CD4-positive, alpha-beta T cell (primary cell): ENCODE data around the gene ATL1. TPM values are rescaled to one million over a fixed set of nuclear protein-coding genes. Genes with fewer than 3 reads are reported as not detected.
A peak's percentile ranks its signal among the peaks of the same experiment; 100 is the strongest.

ENCODE experiments used
- ATAC-seq: fragments of 200-7000 bp; cut with Tn5 transposase; one replicate; pipeline ENCODE4 v1.10.0; 2022; ENCODE audit warnings: mild to moderate bottlenecking; ENCODE audit not compliant: poor library complexity
- CTCF ChIA-PET: fragments of 350-600 bp; sonication (Branson Sonifier 250); formaldehyde crosslinking; loops from one replicate; lab custom pipeline; 2021; ENCODE audit warnings: antibody characterized with exemption, inconsistent platforms; lab: Charles Lee
- POLR2A ChIA-PET: fragments of 350-600 bp; sonication (Branson Sonifier 250); formaldehyde crosslinking; loops from one replicate; lab custom pipeline; 2021; ENCODE audit warnings: antibody characterized with exemption, inconsistent platforms; lab: Charles Lee
- DNase-seq, 14 experiments: peaks; one replicate each; pipeline ENCODE4 v3.0.0-alpha.2; 2013 to 2020; ENCODE audit warnings: mixed read lengths in 2 of 14
- H3K27ac ChIP-seq, 2 donors: one replicate each; pipeline versions ENCODE4 v1.5.1 to v1.7.0; 2013; ENCODE audit warnings: low read length in 2 of 2, low read depth in 1 of 2, mild to moderate bottlenecking in 1 of 2
- H3K27me3 ChIP-seq, 2 experiments: 1 replicate in 1 of 2; 2 replicates in 1 of 2; pipeline versions ENCODE4 v1.6.1 to v1.7.0; 2013; ENCODE audit warnings: low read length in 2 of 2, control low read depth in 1 of 2, mild to moderate bottlenecking in 1 of 2, moderate library complexity in 1 of 2; ENCODE audit not compliant: insufficient read depth in 2 of 2, control insufficient read depth in 1 of 2
- H3K36me3 ChIP-seq: one replicate; pipeline ENCODE4 v1.6.1; 2013; ENCODE audit warnings: low read length, control low read depth; ENCODE audit not compliant: insufficient read depth
- H3K4me1 ChIP-seq: one replicate; pipeline ENCODE4 v1.6.1; 2013; ENCODE audit warnings: low read length, control low read depth; ENCODE audit not compliant: insufficient read depth
- H3K4me3 ChIP-seq: one replicate; pipeline ENCODE4 v1.5.1; 2013; ENCODE audit warnings: mild to moderate bottlenecking, low read length, moderate library complexity
- H3K9me3 ChIP-seq, 2 experiments: 1 replicate in 1 of 2; 2 replicates in 1 of 2; pipeline versions ENCODE4 v1.6.1 to v1.7.0; 2013; ENCODE audit warnings: low read length in 2 of 2, mild to moderate bottlenecking in 2 of 2, control low read depth in 1 of 2, moderate library complexity in 1 of 2; ENCODE audit not compliant: control insufficient read depth in 1 of 2, insufficient read depth in 1 of 2
- H3K27ac Mint-ChIP-seq: one replicate; pipeline ENCODE4 v1.8.0; 2020; ENCODE audit warnings: mixed read lengths
- H3K27me3 Mint-ChIP-seq: one replicate; pipeline ENCODE4 v1.8.0; 2021; ENCODE audit warnings: mixed read lengths
- H3K36me3 Mint-ChIP-seq: one replicate; pipeline ENCODE4 v1.8.0; 2021; ENCODE audit warnings: low read depth, mixed read lengths
- H3K4me1 Mint-ChIP-seq: one replicate; pipeline ENCODE4 v1.8.0; 2021; ENCODE audit warnings: low read depth, mixed read lengths
- H3K4me3 Mint-ChIP-seq: one replicate; pipeline ENCODE4 v1.8.0; 2020; ENCODE audit warnings: mild to moderate bottlenecking, mixed read lengths
- H3K9me3 Mint-ChIP-seq: one replicate; pipeline ENCODE4 v1.8.0; 2020; ENCODE audit warnings: mixed read lengths
- intact Hi-C, 2 experiments: fragments of 100-400 bp; cut with DNase I in 1 of 2; cut with micrococcal nuclease in 1 of 2; formaldehyde crosslinking; loops; one replicate each; pipeline versions ENCODE4 v1.15.1 to v1.9.0; 2023 to 2025; cut with DNase I, micrococcal nuclease
- total RNA-seq, 174 experiments: library from RNA in 2 of 174; stranded (reverse) in 2 of 174; gene quantifications; one replicate each; pipeline ENCODE4 v1.2.3 and lab custom pipeline; 2021 to 2026
- TF ChIP-seq, protein P1 (sequence below): fragments of 200-600 bp; IDR thresholded peaks from one replicate; pipeline ENCODE4 v1.8.0; 2022; ENCODE audit warnings: antibody characterized with exemption, mild to moderate bottlenecking

ATL1 gene
- total RNA-seq, 2 experiments from 2014 or later = 1.2 TPM

DNA sequence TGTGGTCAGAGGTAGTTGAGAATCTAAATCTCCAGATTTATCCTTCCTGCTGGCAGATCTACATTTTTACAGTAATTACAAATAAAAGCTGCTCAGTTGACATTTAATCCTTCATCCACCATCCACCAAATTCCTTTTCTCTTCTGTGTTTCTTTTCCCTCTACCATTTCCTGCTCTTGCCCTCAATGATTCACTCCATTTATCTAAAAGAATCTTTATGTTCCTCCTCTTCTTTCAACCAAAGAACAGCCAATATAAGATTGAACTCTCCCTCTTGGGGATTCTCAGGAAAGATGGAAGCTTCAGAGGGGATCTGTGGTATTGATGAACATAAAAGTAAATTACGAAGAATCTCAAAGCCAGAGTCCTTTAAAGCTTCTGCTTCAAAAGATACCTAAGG is 31.9 kb upstream of the ATL1 start:
- TF ChIP-seq, protein P1, sequence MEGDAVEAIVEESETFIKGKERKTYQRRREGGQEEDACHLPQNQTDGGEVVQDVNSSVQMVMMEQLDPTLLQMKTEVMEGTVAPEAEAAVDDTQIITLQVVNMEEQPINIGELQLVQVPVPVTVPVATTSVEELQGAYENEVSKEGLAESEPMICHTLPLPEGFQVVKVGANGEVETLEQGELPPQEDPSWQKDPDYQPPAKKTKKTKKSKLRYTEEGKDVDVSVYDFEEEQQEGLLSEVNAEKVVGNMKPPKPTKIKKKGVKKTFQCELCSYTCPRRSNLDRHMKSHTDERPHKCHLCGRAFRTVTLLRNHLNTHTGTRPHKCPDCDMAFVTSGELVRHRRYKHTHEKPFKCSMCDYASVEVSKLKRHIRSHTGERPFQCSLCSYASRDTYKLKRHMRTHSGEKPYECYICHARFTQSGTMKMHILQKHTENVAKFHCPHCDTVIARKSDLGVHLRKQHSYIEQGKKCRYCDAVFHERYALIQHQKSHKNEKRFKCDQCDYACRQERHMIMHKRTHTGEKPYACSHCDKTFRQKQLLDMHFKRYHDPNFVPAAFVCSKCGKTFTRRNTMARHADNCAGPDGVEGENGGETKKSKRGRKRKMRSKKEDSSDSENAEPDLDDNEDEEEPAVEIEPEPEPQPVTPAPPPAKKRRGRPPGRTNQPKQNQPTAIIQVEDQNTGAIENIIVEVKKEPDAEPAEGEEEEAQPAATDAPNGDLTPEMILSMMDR = no peak
- Histone ChIP-seq H3K9me3 (no peaks in the 10 kb centered on the region), H3K36me3 (peaks cover 3% of the 10 kb centered on the region), H3K4me3 (no peak overlapping the region), H3K4me1 (peaks cover 28% of the 10 kb centered on the region), H3K27ac (no peak overlapping the region), H3K27me3 (no peaks in the 10 kb centered on the region)
- Mint-ChIP-seq H3K4me1 (peaks cover 78% of the 10 kb centered on the region), H3K27ac (no peak overlapping the region), H3K9me3 (no peaks in the 10 kb centered on the region), H3K4me3 (no peak overlapping the region), H3K36me3 (peaks cover 13% of the 10 kb centered on the region), H3K27me3 (no peaks in the 10 kb centered on the region)
- CTCF ChIA-PET = interaction anchor here (0.7 to 1.1 kb wide), 2 partner anchors 207 to 760 kb away, joined by 3 to 8 read pairs; no protein-coding TSS in a partner anchor
- POLR2A ChIA-PET = no interaction called here
- ATAC-seq (no peak), DNase-seq (no peak)
- intact Hi-C loops = no loop called here

DNA sequence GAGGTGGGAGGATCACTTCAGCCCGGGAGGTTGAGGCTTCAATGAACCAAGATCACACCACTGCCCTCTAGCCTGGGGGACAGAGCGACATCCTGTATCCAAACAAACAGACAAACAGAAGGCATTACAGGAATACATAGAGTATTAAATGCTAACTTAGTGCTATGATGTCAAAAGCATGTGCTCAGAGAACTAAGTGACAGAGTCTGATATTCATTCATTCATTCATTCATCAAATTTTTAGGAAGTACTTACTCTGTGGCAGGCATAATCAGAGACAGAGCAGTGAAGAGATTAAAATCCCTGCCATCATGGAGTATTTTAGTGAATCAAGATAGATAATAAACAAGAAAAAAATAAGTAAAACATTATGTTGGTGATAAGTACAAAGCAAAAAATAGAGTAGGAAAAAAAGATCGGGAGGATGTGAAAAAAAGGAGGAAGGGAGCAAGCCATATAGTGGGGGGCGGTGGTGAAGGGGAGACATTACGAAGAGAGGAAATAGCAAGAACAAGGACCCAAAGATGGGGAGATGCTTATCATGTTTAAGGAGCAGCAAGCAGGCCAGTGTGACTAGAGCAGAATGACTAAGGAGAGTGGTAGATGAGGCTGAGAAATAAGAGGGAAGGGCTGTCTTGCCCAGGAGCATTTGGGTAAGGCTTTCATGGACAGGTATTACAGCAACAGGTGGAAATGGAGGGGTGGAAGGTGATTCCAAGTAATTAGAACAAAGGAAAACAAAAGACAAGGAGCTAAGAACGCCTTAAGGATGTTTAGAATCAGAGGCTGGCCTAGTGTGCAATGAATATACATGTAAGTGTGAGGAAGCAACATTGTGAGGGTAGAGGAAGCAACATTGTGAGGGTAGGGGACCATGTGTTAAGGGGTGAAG is 30.4 kb upstream of the ATL1 start:
- no peaks in the 10 kb centered on the region for H3K9me3 Mint-ChIP-seq
- intact Hi-C loops = loop anchor here (5.0 kb wide), 4 partner anchors 297 to 897 kb away; partner anchors contain the start of genes VCPKMT (in 2 of the 2), NEMF (in 1 of the 2) and SOS2 (in 1 of the 2)
- POLR2A ChIA-PET = no interaction called here
- Histone ChIP-seq H3K4me1 (peaks cover 27% of the 10 kb centered on the region), H3K27me3 (no peaks in the 10 kb centered on the region), H3K27ac (no peak overlapping the region), H3K9me3 (no peaks in the 10 kb centered on the region), H3K4me3 (no peak overlapping the region), H3K36me3 (peaks cover 3% of the 10 kb centered on the region)
- TF ChIP-seq, protein P1 = no peak
- peak overlapping the region; percentile 2 for H3K27ac Mint-ChIP-seq
- DNase-seq (no peak), ATAC-seq (no peak)
- CTCF ChIA-PET = interaction anchor here (1.1 kb wide), 1 partner anchor 209 kb away, joined by 8 read pairs; no protein-coding TSS in a partner anchor
- peaks cover 74% of the 10 kb centered on the region for H3K4me1 Mint-ChIP-seq
- H3K4me3 Mint-ChIP-seq = peak overlapping the region; percentile 95
- no peaks in the 10 kb centered on the region for H3K27me3 Mint-ChIP-seq
- H3K36me3 Mint-ChIP-seq = peaks cover 13% of the 10 kb centered on the region

GRCh38 chr14:50530358-50530757 is 29.6 kb upstream of the ATL1 start:
- CTCF ChIA-PET = no interaction called here
- H3K4me1 Mint-ChIP-seq = peaks cover 66% of the 10 kb centered on the region
- H3K4me1 ChIP-seq = peaks cover 27% of the 10 kb centered on the region
- H3K36me3 ChIP-seq = peaks cover 3% of the 10 kb centered on the region
- no peak for ATAC-seq
- peak overlapping the region; percentile 86 for H3K27ac Mint-ChIP-seq
- H3K27me3 ChIP-seq = no peaks in the 10 kb centered on the region
- peaks cover 9% of the 10 kb centered on the region for H3K36me3 Mint-ChIP-seq
- H3K27ac ChIP-seq = no peak overlapping the region
- H3K27me3 Mint-ChIP-seq = no peaks in the 10 kb centered on the region
- H3K9me3 Mint-ChIP-seq = no peaks in the 10 kb centered on the region
- H3K4me3 Mint-ChIP-seq = peak overlapping the region; percentile 95
- POLR2A ChIA-PET = no interaction called here
- intact Hi-C loops = loop anchor here (5.0 kb wide), 4 partner anchors 298 to 898 kb away; partner anchors contain the start of genes VCPKMT (in 2 of the 2), NEMF (in 1 of the 2) and SOS2 (in 1 of the 2)
- TF ChIP-seq, protein P1 = no peak
- H3K4me3 ChIP-seq = no peak overlapping the region
- DNase-seq = no peak
- H3K9me3 ChIP-seq = no peaks in the 10 kb centered on the region
